NCI-H2107 (cell line): ENCODE results near the gene NCBP2.
"Not testable (repeated sequence)": the region's sequence is repeated elsewhere in the genome, so short reads cannot be mapped to it uniquely, and the experiment has no call there.

ENCODE experiments used
- DNase-seq: peaks from one replicate; lab custom pipeline; 2025; lab: John Stamatoyannopoulos, UW

The NCBP2 gene

DNA sequence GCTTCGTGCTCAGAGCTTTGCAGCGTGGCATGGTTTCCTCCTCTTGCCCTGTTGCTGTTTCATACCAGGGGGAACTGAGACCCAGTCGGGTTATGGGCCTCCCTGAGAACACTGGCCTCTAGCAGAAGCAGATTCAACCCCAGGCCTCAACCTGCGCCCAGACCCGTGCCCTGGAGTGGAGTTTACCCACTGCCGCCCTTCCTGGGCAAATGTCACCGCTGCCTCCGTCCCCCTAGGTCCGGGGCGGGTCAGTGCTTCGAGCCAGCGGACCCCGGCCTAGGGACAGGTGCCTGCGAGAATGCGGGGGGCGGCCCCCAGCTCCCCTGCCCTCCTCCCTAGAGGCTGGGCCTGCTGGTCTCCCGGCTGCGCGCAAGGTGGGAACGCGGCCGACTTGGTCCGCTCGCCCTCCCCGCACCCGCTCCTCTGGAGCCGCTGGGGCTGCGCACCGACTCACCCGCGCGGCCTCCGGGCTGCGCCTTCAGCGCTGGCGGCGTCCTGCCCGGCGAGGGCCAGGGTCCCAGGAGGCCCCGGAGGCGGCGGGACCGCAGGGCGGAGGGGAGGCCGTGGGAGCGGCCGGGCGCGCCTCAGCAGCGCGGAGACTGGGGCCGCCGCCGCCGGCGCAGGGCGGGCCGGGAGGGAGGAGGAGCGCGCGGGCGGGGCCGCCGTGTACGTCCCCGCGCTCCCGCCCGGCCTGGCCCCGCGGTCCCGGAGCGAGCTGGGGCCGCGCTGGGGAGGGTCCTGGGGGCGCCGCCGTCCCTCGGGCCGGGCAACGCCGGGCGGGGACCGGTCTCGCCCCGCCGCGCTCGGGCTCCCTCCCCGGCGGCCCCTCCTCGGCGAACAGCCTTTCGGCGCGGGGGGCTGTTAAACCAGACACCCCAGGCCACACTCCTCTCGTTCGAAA, 26.2 kb upstream of the NCBP2 start, which contains the start of gene PIGZ:
Gene PIGZ, minus strand, starts transcription at position 601 of the 901 bp plus-strand sequence. CDS start 16,802 bp downstream, outside the sequence.
- peak; percentile 40 for DNase-seq

DNA sequence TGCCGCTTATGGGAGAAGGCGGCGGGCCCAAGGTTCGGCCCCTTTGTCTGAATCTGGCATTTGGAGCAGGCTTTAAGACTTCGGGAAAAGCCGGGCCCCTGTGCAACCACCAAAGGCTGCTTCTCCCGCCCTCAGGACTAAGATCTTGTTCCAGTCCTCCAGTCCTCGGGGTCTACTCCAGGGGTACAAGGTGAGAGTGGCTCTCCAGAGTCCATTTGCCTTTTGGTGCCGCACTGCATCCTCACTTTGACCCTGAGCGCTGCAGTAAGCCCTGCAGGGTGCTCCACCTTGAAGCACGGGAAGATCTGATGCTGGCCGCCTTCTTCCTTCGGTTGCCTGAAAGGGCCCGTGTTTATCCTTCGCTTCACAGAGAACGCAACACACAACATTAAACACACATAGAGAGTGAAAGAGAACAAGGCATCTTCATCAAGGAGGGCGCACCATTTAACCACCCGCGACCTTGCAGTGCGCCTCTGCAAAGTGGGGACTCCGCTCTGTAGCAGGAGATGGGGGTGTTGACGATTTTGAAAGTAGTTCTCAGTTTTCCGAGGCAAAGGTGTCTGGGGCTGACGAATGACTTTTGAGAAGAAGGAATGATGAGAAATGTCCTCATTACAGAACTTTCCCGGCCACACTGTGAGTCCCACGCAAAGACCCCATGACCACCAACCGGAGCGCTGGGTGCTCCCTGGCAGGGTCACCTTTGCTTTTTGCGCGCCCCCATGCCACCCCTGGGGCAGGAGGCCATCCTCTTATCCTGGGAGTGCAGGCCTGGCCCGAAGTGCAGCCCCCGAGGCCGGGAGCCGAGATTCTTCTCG, 25.3 kb upstream of the NCBP2 start:
- DNase-seq = no peak

DNA sequence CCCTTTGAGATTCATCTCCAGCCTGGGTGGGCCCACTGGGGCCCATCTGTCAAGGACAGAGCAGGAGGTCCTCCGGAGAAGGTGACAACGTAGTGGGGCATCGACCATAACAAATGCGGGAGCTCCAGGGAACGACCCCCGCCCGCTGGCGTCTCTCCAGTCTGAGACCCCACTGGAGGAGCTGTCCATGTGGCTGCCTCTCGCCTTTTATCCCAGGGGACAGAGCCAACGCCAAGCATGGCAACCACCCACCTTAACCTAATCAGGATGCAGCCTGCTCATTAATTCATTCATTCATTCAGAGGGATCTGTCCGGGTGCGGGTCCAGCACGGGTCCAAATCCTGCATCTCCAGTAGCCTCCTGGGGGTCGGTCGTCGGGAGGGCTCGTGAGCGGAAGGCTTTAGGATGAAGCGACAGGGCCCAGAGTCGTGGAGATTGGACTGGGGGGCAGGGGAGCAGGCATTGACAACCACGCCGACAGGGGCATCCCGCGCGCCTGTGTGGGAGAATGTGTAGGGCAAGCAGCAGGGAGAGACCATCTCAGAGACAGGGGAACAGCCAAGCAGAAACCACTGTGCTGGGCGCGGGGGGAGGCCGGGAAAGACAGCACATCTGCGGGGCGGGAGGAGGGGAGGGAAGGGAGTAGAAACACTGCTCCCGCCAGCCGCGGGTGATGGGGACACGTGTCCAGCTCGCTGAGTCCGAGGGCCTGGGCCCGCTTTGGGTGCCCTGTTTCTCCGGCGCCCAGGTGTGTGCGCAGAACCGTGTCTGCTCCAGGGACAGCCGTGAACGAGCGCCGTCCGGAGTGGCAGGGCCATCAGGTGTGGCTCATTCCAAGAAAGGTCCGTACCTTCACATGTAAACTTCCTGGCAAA, 24.4 kb upstream of the NCBP2 start:
- no peak for DNase-seq

DNA sequence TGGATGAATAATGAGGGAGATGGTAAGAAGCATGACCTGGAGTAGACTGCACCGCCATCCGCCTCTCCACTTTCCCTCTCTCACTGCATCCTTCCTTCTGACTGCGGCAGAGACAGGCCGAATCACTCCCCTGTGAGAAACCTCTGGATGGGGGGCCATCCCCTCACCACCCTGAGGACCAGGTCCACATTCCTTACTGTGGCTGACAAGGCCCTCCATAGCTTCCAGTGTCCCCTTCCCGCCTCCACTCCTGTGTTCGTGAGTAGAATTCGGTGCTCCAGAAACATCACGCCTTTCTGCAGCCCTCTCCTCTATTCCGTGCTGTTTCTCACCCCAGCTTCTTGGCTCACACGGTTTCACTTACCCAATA, 23.5 kb upstream of the NCBP2 start:
- DNase-seq = no peak

DNA sequence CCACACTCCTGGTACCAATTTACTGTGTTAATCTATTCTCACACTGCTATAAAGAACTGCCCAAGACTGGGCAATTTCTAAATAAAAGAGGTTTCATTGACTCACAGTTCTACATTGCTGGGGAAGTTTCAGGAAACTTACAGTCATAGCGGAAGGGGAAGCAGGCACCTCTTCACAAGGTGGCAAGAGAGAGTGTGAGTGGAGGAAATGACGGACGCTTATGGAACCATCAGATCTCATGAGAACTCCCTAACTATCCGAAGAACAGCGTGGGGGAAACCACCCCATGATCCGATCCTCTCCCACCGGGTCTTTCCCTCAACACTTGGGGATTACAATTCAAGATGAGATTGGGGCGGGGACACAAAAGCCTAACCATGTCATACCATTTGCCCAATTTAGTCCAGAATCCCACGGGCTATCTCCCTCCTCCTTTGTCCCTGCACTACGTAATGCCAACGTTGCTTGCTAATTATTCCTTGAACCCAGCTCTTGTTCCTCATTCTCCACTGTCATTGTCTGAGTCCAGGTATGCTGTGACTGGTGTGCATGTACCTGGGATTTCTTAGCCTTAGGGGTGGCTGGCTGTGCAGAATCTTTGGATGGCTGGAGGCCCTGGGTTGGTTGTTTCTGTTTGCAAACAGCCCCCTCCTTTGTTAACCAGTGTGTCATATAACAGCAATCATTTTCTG, 22.9 kb upstream of the NCBP2 start:
- no peak for DNase-seq

DNA sequence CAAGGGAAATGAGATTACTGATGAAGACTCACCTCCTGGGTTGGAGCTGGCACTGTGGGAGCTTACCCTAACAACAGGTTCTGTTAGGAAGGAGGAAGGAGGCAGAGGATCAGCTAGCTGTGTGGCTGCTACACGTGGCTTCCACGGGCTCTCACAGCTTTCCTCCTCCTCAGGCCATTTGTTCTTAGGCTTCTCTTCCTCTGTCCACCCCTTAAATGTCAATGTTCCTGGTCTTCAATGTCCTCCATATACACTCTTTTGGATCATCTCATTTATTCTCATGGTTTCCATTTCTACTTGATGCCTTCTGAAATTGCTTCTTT, 21.3 kb upstream of the NCBP2 start:
- no peak for DNase-seq

DNA sequence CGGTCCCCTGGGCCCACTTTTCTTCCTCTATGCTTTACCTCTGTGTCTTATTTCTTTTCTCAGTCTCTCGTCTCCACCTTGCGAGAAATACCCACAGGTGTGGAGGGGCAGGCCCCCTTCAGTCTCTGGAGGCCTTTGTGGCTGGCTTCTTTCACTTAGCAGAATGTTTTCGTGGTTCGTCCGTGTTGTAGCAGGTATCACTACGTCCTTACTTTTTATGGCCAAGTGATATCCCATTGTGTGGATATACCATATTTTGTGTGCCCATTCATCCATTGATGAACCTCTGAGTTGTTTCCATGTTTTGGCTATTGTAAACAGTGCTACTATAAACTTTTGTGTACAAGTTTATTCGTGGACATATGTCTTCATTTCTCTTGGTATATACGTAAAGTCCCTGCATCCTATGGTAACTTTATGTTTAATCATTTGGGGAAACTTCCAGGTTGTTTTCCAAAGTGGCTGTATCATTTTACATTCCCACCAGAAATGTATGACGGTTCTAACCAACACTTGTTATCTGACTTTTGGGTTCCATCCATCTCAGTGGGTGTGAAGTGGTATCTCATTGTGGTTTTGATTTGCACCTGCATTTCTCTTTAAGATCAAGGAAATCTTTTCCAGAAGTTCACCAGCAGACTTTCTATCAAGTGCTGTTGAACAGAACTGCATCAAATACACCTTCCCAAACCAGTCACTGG, 20.8 kb upstream of the NCBP2 start:
- no peak for DNase-seq

DNA sequence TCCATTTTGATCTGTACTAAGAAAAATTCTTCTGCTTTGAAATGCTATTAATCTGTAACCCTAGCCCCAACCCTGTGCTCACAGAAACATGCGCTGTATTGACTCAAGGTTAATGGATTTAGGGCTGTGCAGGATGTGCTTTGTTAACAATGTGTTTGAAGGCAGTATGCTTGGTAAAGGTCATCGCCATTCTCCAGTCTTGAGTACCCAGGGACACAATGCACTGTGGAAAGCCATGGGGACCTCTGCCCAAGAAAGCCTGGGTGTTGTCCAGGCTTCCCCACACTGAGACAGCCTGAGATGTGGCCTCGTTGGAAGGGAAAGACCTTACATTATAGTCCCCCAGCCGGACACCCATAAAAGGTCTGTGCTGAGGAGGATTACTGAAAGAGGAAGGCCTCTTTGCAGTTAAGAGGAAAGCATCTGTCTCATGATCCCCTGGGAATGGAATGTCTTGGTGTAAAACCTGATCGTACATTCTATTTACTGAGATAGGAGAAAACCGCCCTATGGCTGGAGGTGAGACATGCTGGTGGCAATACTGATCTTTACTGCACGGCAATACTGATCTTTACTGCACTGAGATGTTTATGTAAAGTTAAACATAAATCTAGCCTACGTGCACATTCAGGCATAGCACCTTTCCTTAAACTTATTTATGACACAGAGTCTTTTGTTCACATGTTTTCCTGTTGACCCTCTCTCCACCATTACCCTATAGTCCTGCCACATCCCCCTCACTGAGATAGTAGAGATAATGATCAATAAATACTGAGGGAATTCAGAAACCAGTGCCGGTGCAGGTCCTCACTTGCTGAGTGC, 20.0 kb upstream of the NCBP2 start:
- DNase-seq = no peak

DNA sequence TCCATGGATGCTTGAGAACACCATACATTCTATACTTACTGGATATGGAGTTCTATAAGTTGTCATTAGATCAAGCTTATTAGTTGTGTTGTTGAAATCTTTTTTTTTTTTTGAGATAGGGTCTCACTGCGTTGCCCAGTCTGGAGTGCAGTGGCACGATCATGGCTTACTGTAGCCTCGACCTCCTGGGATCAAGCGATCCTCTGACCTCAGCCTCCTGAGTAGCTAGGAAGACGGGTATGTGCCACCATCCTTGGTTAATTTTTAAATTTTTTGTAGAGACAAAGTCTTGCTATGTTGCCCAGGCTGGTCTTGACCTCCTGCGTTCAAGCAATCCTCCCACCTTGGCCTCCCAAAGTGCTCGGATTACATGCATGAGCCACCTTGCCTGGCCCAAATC, 12.5 kb upstream of the NCBP2 start:
- no peak for DNase-seq

DNA sequence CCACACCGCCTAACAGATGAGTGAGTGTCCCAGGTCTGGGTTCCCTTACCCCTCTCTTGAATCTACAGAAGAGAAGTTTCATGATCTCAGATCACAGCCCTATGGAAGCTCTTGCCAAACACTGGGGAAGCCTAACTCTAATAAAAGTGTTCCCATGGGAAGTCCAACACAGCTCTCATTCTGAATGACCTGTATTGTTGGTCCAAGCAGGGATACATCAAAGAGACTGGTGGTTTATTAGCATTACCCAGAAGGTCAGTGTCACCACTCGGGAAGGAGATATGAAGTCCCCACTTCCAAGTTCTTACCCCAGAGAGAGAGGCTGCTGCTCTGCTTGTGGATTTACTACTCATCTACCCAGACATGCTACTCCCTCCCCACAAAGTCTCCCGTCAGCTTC, 9.0 kb upstream of the NCBP2 start:
- DNase-seq = no peak

DNA sequence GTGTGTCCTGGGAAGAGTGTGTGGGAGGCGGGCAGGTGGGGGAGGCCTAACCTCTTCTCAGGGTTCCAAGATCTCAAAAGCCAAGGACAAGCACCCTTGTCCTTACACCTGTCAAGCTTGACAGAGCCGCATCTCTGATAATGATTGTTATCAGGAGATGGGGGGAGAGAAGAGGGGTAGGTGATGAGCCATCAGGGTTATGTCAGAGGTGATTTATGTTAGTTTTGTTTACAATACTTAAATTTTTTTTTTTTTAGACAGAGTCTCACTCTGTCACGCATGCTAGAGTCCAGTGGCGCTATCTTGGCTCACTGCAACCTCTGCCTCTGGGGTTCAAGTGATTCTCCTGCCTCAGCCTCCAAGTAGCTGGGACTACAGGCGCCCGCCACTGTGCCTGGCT, 7.4 kb upstream of the NCBP2 start:
- DNase-seq = no peak

DNA sequence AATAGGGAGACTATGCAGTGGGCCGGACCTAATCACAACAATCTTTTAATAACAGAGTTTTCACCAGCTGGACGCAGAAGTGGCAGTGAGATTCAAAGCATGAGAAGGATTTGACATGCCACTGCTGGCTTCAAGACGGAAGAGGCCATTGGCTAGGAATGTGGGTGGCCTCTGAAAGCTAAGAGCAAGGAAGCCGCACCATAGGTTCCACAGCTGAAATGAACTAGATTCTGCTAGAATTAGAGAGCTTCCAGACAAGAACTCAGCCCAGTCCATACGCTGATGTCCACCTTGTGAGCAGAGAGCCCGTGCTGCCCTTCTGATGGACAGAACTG, 6.9 kb upstream of the NCBP2 start:
- DNase-seq = no peak

DNA sequence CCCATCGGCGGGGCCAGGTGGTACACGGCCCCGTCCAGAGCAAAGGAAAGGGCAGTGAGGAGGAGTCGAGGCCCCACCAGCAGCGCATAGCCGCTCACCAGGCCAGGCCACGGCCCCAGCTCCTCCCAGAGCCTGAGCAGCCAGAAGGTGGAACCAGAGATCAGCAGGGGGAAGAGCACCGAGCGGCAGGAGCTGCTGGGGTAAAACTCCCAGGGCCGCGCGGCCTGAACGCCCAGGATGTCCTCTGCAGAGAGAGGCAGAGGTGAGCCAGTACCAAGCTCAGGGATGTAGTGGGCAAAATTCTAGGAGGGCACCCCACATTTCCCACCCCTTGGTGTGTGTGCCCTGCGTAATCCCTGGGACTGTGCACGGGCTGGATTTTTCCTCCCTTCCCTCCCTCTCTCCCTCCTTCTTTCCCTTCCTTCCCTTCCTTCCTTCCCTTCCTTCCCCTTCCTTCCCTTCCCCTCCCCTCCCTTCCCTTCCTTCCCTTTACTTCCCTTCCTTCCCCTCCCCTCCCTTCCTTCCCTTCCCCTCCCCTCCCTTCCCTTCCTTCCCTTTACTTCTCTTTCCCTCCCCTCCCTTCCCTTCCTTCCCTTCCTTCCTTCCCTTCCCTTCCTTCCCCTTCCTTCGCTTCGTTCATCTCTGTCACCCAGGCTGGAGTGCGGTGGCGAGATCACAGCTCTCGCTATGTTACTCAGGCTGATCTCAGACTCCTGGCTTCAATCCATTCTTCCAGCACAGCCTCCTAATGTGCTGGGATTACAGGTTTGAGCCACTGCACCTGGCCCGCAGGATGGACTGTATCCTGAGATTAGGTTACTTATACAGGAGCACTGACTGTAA, 6.3 kb upstream of the NCBP2 start:
- no peak for DNase-seq

DNA sequence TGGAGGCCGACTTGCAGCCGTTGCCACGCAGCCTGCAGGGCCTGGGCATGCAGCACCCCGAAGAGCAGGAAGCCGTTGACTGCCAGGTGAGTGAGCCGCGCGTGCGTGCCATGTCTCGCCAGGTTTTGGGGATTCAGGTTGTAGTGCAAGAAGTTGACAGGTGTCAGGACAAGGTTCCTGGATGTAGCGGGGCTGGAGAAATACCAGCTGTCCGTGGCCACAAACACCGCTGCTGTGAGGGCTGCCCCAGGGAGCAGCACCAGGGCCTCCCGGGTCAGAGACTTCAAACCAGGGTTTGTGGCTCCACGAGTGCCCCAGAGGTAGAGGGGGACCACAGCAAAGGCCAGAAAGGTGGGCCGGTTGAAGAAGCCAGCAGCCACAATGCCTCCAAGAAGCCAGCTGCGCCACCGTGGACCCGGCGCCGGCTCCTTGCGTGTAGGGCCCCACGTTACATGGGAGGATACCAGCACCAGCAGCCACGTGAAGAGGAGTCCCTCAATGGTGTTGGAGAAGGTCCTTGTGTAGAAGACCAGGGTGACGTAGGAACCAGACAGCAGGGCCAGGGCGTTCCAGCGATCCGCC, 5.6 kb upstream of the NCBP2 start:
- no peak for DNase-seq

DNA sequence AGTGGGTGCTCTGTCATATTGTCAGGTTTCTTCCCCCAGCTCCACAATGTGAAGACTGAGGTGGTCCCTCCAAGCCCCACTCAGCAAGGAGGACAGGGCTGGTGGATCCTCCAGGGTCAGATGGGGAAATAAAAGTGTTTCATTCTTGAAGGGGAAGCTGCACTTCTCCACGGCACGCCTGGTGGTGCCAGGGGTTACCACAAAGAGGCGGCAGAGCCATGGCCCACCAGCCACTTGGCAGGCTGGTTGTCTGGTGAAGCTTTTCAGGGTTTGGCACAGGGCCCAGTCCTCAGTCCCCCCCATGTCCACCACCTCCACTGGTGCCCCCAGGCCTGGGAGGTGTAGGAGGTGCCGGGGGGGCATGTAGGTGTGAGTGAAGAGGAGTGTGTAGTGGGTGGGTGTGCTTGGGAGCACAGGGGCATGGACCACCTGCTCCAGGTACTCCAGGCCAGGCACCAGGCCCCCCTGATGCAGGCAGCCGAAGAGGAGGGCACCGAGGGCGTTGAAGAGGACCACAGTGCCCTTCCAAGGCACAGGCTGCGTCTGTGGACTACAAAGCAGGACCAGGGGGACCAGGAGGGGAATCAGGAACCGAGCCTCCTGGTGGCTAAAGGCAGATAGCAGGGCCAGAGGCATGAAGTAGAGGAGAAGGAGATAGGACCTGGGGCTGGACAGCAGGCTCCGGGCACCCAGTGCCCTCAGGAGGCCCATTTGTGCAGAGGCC, 5.0 kb upstream of the NCBP2 start:
- no peak for DNase-seq

DNA sequence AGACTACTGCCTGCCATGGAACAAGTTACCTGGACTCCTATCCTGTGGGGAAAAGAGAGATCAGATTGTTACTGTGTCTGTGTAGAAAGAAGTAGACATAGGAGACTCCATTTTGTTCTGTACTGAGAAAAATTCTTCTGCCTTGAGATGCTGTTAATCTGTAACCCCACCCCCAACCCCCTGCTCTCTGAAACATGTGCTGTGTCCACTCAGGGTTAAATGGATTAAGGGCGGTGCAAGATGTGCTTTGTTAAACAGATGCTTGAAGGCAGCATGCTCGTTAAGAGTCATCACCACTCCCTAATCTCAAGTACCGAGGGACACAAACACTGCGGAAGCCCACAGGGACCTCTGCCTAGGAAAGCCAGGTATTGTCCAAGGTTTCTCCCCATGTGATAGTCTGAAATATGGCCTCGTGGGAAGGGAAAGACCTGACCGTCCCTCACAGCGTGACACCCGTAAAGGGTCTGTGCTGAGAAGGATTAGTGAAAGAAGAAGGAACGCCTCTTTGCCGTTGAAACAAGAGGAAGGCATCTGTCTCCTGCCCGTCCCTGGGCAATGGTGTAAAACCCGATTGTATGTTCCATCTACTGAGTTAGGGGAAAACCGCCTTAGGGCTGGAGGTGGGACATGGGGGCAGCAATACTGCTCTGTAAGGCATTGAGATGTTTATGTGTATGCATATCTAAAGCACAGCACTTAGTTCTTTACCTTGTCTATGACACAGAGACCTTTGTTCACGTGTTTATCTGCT, 1.9 kb upstream of the NCBP2 start:
- DNase-seq = not testable (repeated sequence)

DNA sequence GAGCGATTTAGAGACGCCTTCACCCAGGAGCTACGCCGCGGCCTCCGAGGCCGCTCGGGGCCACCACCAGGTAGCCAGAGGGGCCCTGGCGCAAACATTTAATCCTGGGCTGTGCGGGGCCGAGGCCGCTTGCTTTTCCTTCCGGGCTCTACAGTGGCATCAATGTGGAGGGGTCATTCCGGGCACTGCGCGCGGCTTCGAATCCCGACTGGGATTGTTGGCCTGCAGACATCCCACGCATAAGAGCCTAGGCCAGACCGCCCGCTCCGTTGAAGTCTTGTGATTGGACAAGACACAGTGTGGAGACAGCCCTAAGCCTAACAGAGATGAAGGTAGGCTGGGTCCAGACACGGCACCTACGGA, 568 bp upstream of the NCBP2 start:
- no peak for DNase-seq
